GM12892 (cell line): ENCODE data around the gene CSTB.

Experiments used
- POLR2A ChIP-seq: IDR thresholded peaks from 2 replicates; pipeline ENCODE4 v1.6.1; 2011; ENCODE audit warnings: low read depth, low read length, control low read depth
- POLR2AphosphoS5 ChIP-seq: IDR thresholded peaks from 2 replicates; pipeline ENCODE4 v1.6.1; 2011; ENCODE audit warnings: low read depth, low read length, control low read depth

DNA sequence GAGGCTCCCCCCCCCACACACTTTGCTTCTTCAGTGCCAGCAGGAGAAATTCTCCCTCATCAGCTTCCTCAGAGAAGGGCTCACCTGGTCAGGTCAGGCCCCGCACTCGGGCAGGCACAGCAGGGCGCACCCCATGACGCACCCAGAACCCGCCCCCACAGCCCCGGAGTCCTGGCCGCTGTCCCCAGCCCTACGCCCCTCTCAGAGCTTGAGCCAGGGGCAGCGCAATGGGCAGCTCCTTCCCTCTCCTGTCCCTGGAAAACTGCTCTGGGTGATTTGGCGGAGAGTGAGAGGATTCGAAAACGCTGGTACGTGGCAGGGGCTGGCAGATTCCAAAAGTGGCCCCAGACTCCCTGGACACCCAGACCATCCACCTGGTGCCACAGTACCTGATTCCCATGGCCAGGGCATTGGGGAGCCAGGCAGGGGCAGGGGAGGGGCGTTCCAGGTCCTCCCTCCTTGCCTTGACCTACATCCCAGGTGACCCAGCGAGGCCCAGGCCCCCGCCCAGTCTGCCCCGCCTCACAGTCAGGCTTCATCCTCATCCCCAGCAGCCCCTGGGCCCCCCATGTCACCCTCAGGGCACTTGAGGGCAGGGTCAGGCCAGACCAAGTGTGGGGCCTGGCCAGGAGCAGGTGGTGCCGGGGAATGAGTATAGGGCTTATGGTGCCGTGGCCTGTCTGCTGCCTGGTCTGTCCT lies 37.0 kb upstream of the CSTB start:
- TF ChIP-seq POLR2AphosphoS5 (no peak), POLR2A (no peak)
